ENCODE data around the gene DGCR6.
"Not testable (repeated sequence)": the region's sequence is repeated elsewhere in the genome, so short reads cannot be mapped to it uniquely, and the experiment has no call there.

GRCh38 chr22:18958738-18959137 is 52.6 kb downstream of the DGCR6 start:
- TF ChIP-seq, protein P1, sequence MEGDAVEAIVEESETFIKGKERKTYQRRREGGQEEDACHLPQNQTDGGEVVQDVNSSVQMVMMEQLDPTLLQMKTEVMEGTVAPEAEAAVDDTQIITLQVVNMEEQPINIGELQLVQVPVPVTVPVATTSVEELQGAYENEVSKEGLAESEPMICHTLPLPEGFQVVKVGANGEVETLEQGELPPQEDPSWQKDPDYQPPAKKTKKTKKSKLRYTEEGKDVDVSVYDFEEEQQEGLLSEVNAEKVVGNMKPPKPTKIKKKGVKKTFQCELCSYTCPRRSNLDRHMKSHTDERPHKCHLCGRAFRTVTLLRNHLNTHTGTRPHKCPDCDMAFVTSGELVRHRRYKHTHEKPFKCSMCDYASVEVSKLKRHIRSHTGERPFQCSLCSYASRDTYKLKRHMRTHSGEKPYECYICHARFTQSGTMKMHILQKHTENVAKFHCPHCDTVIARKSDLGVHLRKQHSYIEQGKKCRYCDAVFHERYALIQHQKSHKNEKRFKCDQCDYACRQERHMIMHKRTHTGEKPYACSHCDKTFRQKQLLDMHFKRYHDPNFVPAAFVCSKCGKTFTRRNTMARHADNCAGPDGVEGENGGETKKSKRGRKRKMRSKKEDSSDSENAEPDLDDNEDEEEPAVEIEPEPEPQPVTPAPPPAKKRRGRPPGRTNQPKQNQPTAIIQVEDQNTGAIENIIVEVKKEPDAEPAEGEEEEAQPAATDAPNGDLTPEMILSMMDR (conservative IDR thresholded peaks at IDR 0.05): not testable (repeated sequence)
- TF ChIP-seq ZFX (IDR thresholded peaks at IDR 0.05): not testable (repeated sequence)

All from C4-2B (cell line).